ENCODE data around the gene ATP10B.

Gene ATP10B

DNA sequence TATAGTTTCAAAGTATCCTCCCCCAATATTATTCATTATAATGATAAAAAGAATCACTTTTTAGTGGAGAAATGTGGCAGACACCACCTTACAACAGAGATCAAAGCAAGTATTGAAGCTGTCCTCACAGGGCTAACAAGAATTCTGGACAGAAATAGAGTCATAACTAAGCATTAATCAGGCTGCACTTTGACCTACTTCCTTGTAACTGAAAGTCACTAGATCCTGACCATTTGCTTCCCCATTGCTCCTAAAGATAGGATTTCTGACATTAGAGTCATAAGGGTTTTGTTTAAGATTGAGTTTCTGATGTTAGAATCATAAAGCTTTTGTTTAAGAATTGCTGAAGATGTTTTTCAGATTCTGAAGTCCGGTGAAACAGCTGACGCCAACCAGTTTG lies 159.7 kb downstream of the ATP10B start:
- Histone ChIP-seq H3K4me1 (ENCODE audit: control insufficient read depth, insufficient read depth, low read length, poor library complexity, severe bottlenecking) (no peaks in the 10 kb centered on the region), H3K9me3 (ENCODE audit: control insufficient read depth, low read length) (no peaks in the 10 kb centered on the region), H3K36me3 (ENCODE audit: control insufficient read depth, insufficient read depth, low read length) (no peaks in the 10 kb centered on the region), H3K27ac (ENCODE audit: low read depth, low read length, severe bottlenecking) (no peak overlapping the region), H3K4me3 (ENCODE audit: extremely low read depth, insufficient read depth, low read length, poor library complexity, severe bottlenecking) (no peak overlapping the region)
- 85 to 91% methylated on average over 2 of the region's 2 CpGs for WGBS, 2 experiments (ENCODE audit: insufficient coverage in 2 of 2)

DNA sequence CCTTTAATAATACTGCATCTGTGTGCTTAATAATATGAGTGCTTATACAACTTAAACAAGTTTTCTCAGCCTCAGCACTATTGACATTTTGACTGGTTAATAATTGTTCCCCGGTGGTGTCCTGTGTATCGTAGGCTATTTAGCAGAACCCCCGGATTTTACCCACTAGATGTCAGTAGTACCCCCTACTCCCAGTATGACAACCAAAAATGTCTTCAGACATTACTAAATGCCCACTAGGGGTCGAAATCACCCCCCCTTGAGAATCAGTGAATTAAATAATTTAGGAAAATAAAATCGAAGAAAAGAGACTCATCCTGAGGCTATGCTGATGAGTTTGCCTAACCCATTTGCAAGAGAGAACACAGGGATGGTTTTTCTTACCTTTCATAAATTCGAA lies 166.3 kb downstream of the ATP10B start:
- Histone ChIP-seq H3K4me3 (ENCODE audit: extremely low read depth, insufficient read depth, low read length, poor library complexity, severe bottlenecking) (no peak overlapping the region), H3K4me1 (ENCODE audit: control insufficient read depth, insufficient read depth, low read length, poor library complexity, severe bottlenecking) (no peaks in the 10 kb centered on the region), H3K27ac (ENCODE audit: low read depth, low read length, severe bottlenecking) (no peak overlapping the region), H3K36me3 (ENCODE audit: control insufficient read depth, insufficient read depth, low read length) (no peaks in the 10 kb centered on the region), H3K9me3 (ENCODE audit: control insufficient read depth, low read length) (no peaks in the 10 kb centered on the region)
- WGBS, 2 experiments (ENCODE audit: insufficient coverage in 2 of 2) = 66 to 78% methylated on average over 3 to 5 of the region's 6 CpGs

DNA sequence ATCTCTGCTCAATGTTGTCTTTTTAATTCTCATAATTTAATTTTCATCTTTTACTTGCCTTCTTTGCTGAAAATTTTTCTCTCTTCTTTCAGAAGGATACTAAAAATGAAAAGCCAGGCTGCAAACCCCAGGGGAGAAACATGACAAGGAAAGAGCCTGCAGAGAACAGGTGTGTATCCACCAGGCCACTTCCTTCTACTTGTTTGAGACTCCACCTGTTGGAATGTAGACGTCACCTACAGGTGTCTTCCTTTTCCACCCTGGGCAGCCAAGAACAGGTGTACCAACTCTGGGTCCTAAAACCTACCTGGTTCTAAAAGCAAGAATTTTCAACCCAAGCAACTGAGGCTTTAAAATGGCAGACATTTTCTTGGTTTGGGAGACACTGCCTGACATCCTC lies 166.8 kb downstream of the ATP10B start:
- Histone ChIP-seq H3K36me3 (ENCODE audit: control insufficient read depth, insufficient read depth, low read length) (no peaks in the 10 kb centered on the region), H3K27ac (ENCODE audit: low read depth, low read length, severe bottlenecking) (no peak overlapping the region), H3K4me3 (ENCODE audit: extremely low read depth, insufficient read depth, low read length, poor library complexity, severe bottlenecking) (no peak overlapping the region), H3K9me3 (ENCODE audit: control insufficient read depth, low read length) (no peaks in the 10 kb centered on the region), H3K4me1 (ENCODE audit: control insufficient read depth, insufficient read depth, low read length, poor library complexity, severe bottlenecking) (no peaks in the 10 kb centered on the region)
- WGBS, 2 experiments (ENCODE audit: insufficient coverage in 2 of 2) = 67 to 100% methylated on average over 1 of the region's 1 CpG

DNA sequence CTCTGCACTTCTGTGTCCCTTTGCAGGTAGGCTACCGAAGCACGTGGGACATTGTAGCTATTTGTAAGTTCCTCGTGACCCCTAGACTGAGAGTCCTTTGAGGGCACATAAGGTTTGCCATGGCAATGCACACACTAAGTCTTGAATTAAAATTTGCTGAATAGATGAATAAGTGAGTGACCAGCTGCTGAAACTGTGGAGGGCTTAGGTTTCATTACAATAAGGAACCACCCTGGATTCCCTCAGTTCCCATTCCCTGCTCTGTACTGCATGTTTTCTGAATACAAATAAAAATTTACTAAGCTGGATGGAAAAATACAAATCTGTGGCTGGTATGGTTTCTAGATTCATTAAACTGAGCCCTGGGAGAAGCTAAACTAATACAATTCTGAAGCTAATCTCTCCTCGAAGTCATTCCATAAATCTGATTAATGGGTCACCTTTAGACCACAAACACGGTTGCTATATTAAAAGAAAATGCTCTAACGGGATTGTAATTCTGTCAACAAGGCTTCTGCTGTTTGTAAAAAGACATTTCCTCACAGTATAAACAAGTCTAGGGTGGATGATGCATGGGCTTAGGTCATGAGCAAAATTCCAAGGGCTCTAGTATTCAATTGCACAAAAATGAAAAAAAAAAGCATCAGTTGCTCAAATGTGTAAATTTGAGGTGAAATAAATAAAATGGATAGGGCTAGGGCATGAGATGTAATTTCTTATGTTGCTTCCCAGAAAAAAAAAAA lies 172.3 kb downstream of the ATP10B start:
- no peak overlapping the region for H3K27ac ChIP-seq (ENCODE audit: low read depth, low read length, severe bottlenecking)
- WGBS, 2 experiments (ENCODE audit: insufficient coverage in 2 of 2) = 75 to 89% methylated on average over 3 to 6 of the region's 6 CpGs

DNA sequence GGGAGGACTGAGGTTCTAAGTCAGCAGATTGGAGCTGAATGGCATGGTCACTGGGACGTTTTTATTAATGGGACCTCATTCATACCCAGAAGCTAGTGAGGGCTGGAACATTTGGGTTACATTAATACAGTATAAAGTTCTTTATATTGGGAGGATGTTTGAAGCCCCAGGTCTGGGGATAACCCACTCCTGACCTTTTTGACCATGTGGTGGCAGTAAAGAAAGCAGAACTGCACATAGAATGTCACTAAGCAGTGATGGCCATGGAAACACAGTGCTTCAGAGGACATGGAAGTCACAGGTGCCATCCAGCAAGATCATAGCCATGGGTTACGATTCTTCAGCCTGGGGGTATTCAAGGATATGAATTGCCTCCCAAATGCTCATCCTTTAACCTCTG lies 176.0 kb downstream of the ATP10B start:
- Histone ChIP-seq H3K4me3 (ENCODE audit: extremely low read depth, insufficient read depth, low read length, poor library complexity, severe bottlenecking) (no peak overlapping the region), H3K27ac (ENCODE audit: low read depth, low read length, severe bottlenecking) (no peak overlapping the region), H3K9me3 (ENCODE audit: control insufficient read depth, low read length) (no peaks in the 10 kb centered on the region), H3K36me3 (ENCODE audit: control insufficient read depth, insufficient read depth, low read length) (no peaks in the 10 kb centered on the region), H3K4me1 (ENCODE audit: control insufficient read depth, insufficient read depth, low read length, poor library complexity, severe bottlenecking) (no peaks in the 10 kb centered on the region)
- 83 to 89% methylated on average over 1 to 2 of the region's 2 CpGs for whole genome bisulfite sequencing, 2 experiments (ENCODE audit: insufficient coverage in 2 of 2)

More for the DNA sequence above, 172.3 kb downstream of the ATP10B start:
- Histone ChIP-seq H3K4me3 (ENCODE audit: extremely low read depth, insufficient read depth, low read length, poor library complexity, severe bottlenecking) (no peak overlapping the region), H3K9me3 (ENCODE audit: control insufficient read depth, low read length) (no peaks in the 10 kb centered on the region), H3K36me3 (ENCODE audit: control insufficient read depth, insufficient read depth, low read length) (no peaks in the 10 kb centered on the region), H3K4me1 (ENCODE audit: control insufficient read depth, insufficient read depth, low read length, poor library complexity, severe bottlenecking) (no peaks in the 10 kb centered on the region)

DNA sequence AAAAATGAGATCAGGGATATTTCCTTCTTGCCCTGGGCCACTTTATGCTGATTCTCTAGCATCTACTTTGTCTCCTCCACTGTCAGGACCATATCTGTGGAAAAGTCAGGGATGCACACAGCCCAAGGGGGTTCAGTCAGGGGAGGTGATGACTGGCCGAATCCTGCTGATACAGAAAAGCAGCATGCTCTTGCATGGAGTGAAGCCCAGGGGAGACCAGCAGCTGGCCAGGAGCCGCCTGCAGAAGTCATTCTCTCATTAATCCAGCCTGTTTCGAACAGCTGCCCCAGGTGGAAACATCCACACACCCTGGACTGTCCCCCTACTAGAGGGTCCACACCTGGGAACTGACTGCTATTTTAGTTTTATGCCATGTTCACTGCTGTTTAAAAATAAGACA lies 177.1 kb downstream of the ATP10B start:
- no peak overlapping the region for H3K4me3 ChIP-seq (ENCODE audit: extremely low read depth, insufficient read depth, low read length, poor library complexity, severe bottlenecking)
- H3K36me3 ChIP-seq (ENCODE audit: control insufficient read depth, insufficient read depth, low read length) = no peaks in the 10 kb centered on the region
- WGBS, 2 experiments (ENCODE audit: insufficient coverage in 2 of 2) = 95 to 100% methylated on average over 3 of the region's 3 CpGs
- no peak overlapping the region for H3K27ac ChIP-seq (ENCODE audit: low read depth, low read length, severe bottlenecking)
- H3K9me3 ChIP-seq (ENCODE audit: control insufficient read depth, low read length) = no peaks in the 10 kb centered on the region
- no peaks in the 10 kb centered on the region for H3K4me1 ChIP-seq (ENCODE audit: control insufficient read depth, insufficient read depth, low read length, poor library complexity, severe bottlenecking)

DNA sequence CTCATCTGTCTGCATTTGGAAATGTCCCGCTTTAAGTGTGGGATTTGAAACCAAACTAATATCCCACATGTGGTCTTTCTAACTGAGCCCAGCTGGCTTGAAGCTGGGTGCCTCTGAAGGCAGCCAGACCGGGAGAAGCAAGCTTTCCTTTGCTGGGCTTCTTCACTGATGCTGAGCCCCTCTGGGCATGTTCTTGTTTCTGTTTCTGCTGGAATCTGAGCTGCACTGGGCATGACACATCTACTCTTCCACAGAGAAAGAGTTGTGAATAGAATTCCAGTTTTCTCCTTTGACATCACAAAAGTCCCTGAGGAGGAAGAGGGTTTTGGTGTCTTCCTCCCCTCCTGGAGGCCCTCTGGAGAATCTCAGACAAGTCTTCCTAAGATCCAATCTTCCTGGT lies 179.5 kb downstream of the ATP10B start:
- Histone ChIP-seq H3K4me3 (ENCODE audit: extremely low read depth, insufficient read depth, low read length, poor library complexity, severe bottlenecking) (no peak overlapping the region), H3K4me1 (ENCODE audit: control insufficient read depth, insufficient read depth, low read length, poor library complexity, severe bottlenecking) (no peaks in the 10 kb centered on the region), H3K36me3 (ENCODE audit: control insufficient read depth, insufficient read depth, low read length) (no peaks in the 10 kb centered on the region), H3K9me3 (ENCODE audit: control insufficient read depth, low read length) (no peaks in the 10 kb centered on the region), H3K27ac (ENCODE audit: low read depth, low read length, severe bottlenecking) (no peak overlapping the region)
- 0% methylated on average over 1 of the region's 2 CpGs for WGBS, 2 experiments (ENCODE audit: insufficient coverage in 2 of 2)

DNA sequence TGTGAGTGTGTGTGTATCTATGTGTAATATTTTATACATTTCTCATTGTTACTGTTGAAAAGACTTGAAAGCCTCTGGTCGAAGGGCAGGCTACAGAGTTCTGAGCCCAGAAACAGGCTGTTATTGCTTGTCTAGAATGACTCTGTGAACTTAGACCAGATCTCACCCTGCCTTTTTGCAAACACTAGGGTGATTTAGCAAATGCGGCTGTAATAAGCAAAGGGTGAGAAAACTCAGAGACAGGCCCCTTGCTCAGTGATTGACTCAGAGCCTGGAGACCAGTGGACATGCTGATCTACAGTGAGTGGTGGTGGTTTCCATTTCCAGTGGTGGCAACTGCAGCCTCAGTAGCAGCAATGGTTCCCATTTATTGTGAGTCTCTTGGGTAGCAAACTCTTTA lies 183.7 kb downstream of the ATP10B start:
- Histone ChIP-seq H3K4me3 (ENCODE audit: extremely low read depth, insufficient read depth, low read length, poor library complexity, severe bottlenecking) (no peak overlapping the region), H3K4me1 (ENCODE audit: control insufficient read depth, insufficient read depth, low read length, poor library complexity, severe bottlenecking) (no peaks in the 10 kb centered on the region), H3K27ac (ENCODE audit: low read depth, low read length, severe bottlenecking) (no peak overlapping the region), H3K9me3 (ENCODE audit: control insufficient read depth, low read length) (no peaks in the 10 kb centered on the region), H3K36me3 (ENCODE audit: control insufficient read depth, insufficient read depth, low read length) (no peaks in the 10 kb centered on the region)
- WGBS, 2 experiments (ENCODE audit: insufficient coverage in 2 of 2) = 100% methylated on average over 1 to 2 of the region's 2 CpGs

DNA sequence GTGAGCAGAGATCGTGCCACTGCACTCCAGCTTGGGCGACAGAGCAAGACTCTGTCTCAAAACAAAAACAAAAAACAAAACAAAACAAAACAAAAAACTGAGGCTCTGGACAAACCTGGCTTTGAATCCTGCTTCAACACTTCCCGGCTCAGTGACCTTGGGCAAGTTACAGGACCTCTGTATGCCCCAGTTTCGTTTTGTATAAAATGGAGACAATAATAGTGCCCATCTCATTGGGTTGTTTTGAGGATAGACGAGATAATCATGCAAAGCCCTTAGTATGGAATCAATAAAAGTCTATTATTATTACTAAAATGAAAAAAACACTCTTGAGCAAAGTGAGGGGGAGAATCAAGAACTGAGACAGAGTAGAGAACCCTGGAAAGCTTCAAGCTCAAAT lies 184.9 kb downstream of the ATP10B start:
- Histone ChIP-seq H3K4me3 (ENCODE audit: extremely low read depth, insufficient read depth, low read length, poor library complexity, severe bottlenecking) (no peak overlapping the region), H3K27ac (ENCODE audit: low read depth, low read length, severe bottlenecking) (no peak overlapping the region), H3K36me3 (ENCODE audit: control insufficient read depth, insufficient read depth, low read length) (no peaks in the 10 kb centered on the region), H3K4me1 (ENCODE audit: control insufficient read depth, insufficient read depth, low read length, poor library complexity, severe bottlenecking) (no peaks in the 10 kb centered on the region), H3K9me3 (ENCODE audit: control insufficient read depth, low read length) (no peaks in the 10 kb centered on the region)
- 84 to 95% methylated on average over 3 of the region's 5 CpGs for WGBS, 2 experiments (ENCODE audit: insufficient coverage in 2 of 2)

DNA sequence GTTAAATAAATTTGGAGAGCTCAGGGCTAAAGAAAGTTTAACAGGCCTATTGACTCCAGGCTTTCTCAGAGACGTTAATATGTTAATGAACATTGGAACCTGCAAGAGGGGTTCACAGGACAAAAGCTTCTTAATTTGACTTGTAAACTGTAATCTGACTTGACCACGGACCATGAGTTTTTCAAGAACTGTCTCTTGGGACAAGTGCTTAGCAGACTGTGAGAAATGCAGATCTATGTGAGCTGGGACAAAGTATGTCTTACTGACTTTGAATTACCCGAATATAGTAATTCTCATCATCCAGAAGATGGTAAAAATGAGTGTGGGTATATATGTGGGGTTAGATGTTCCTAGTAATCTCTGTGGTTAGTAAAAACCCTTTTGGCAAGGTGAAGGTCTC lies 186.6 kb downstream of the ATP10B start:
- H3K27ac ChIP-seq (ENCODE audit: low read depth, low read length, severe bottlenecking) = no peak overlapping the region
- no peaks in the 10 kb centered on the region for H3K9me3 ChIP-seq (ENCODE audit: control insufficient read depth, low read length)
- no peak overlapping the region for H3K4me3 ChIP-seq (ENCODE audit: extremely low read depth, insufficient read depth, low read length, poor library complexity, severe bottlenecking)
- no peaks in the 10 kb centered on the region for H3K36me3 ChIP-seq (ENCODE audit: control insufficient read depth, insufficient read depth, low read length)
- H3K4me1 ChIP-seq (ENCODE audit: control insufficient read depth, insufficient read depth, low read length, poor library complexity, severe bottlenecking) = no peaks in the 10 kb centered on the region
- WGBS, 2 experiments (ENCODE audit: insufficient coverage in 2 of 2) = 44 to 53% methylated on average over 2 of the region's 3 CpGs

DNA sequence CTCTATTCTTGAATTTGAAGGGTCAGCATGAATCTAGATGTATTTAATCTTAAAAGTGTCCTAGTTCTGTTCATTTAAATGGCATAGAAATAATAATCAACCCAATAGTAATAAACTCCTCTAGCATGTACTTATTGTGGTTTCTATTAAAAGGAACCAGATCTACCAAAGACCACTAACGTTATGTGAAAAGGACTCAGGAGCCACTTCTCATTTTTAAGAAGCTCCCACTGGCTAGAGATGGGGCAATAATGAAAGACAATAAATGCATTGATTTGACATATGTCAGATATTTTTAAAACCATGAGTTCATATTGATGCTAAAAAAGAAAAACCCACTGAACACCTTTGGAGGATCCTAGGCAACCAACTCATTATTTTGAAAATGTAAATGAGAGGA lies 191.9 kb downstream of the ATP10B start:
- Histone ChIP-seq H3K9me3 (ENCODE audit: control insufficient read depth, low read length) (no peaks in the 10 kb centered on the region), H3K36me3 (ENCODE audit: control insufficient read depth, insufficient read depth, low read length) (no peaks in the 10 kb centered on the region), H3K27ac (ENCODE audit: low read depth, low read length, severe bottlenecking) (no peak overlapping the region), H3K4me3 (ENCODE audit: extremely low read depth, insufficient read depth, low read length, poor library complexity, severe bottlenecking) (no peak overlapping the region), H3K4me1 (ENCODE audit: control insufficient read depth, insufficient read depth, low read length, poor library complexity, severe bottlenecking) (no peaks in the 10 kb centered on the region)
- WGBS, 2 experiments (ENCODE audit: insufficient coverage in 2 of 2) = no CpG with 5 or more reads among the region's 1 CpG
